ENCODE data around the gene SERP1. TPM values are rescaled to one million over a fixed set of nuclear protein-coding genes. Genes with fewer than 3 reads are reported as not detected.

Gene SERP1
- total RNA-seq, 2 donors from 2014 or later = 212 to 239 TPM

- DNase-seq (ENCODE audit: low spot score) (no peak), ATAC-seq (ENCODE audit: insufficient number of reproducible peaks, low FRiP score, low read depth) (no peak)
- no peaks in the 10 kb centered on the region for H3K36me3 ChIP-seq
- no peak overlapping the region for H3K27ac ChIP-seq
- TF ChIP-seq CTCF (IDR thresholded peaks at IDR 0.05) = no peak
- no peak overlapping the region for H3K4me3 ChIP-seq
- no peaks in the 10 kb centered on the region for H3K27me3 ChIP-seq (replicated peaks; ENCODE audit: insufficient read depth)
- no peaks in the 10 kb centered on the region for H3K4me1 ChIP-seq (ENCODE audit: control insufficient read depth in 1 of 2, low read depth in 2 of 2)
- no peaks in the 10 kb centered on the region for H3K9me3 ChIP-seq
Observed at GRCh38 chr3:150515210-150515609, 31.1 kb downstream of the SERP1 start.

GRCh38 chr3:150511122-150511821 lies 35.0 kb downstream of the SERP1 start:
- Histone ChIP-seq H3K4me3 (no peak overlapping the region), H3K4me1 (ENCODE audit: control insufficient read depth in 1 of 2, low read depth in 2 of 2) (no peaks in the 10 kb centered on the region), H3K36me3 (no peaks in the 10 kb centered on the region), H3K27ac (no peak overlapping the region), H3K27me3 (replicated peaks; ENCODE audit: insufficient read depth) (no peaks in the 10 kb centered on the region), H3K9me3 (no peaks in the 10 kb centered on the region)
- DNase-seq (ENCODE audit: low spot score) (no peak), ATAC-seq (ENCODE audit: insufficient number of reproducible peaks, low FRiP score, low read depth) (no peak)
- no peak for TF ChIP-seq CTCF (IDR thresholded peaks at IDR 0.05)

GRCh38 chr3:150509780-150510179 lies 36.5 kb downstream of the SERP1 start:
- H3K9me3 ChIP-seq = no peaks in the 10 kb centered on the region
- TF ChIP-seq CTCF (IDR thresholded peaks at IDR 0.05) = no peak
- DNase-seq (ENCODE audit: low spot score) = no peak

GRCh38 chr3:150508401-150508800 lies 37.9 kb downstream of the SERP1 start:
- TF ChIP-seq CTCF (IDR thresholded peaks at IDR 0.05) = no peak
- H3K27me3 ChIP-seq (replicated peaks; ENCODE audit: insufficient read depth) = no peaks in the 10 kb centered on the region
- H3K4me3 ChIP-seq = no peak overlapping the region
- DNase-seq (ENCODE audit: low spot score) = no peak
- ATAC-seq (ENCODE audit: insufficient number of reproducible peaks, low FRiP score, low read depth) = no peak
- H3K27ac ChIP-seq = no peak overlapping the region
- no peaks in the 10 kb centered on the region for H3K4me1 ChIP-seq (ENCODE audit: control insufficient read depth in 1 of 2, low read depth in 2 of 2)
- no peaks in the 10 kb centered on the region for H3K36me3 ChIP-seq
- no peaks in the 10 kb centered on the region for H3K9me3 ChIP-seq

More at GRCh38 chr3:150509780-150510179, 36.5 kb downstream of the SERP1 start:
- ATAC-seq (ENCODE audit: insufficient number of reproducible peaks, low FRiP score, low read depth) = no peak
- no peaks in the 10 kb centered on the region for H3K27me3 ChIP-seq (replicated peaks; ENCODE audit: insufficient read depth)
- no peaks in the 10 kb centered on the region for H3K36me3 ChIP-seq
- no peak overlapping the region for H3K4me3 ChIP-seq
- H3K27ac ChIP-seq = no peak overlapping the region
- no peaks in the 10 kb centered on the region for H3K4me1 ChIP-seq (ENCODE audit: control insufficient read depth in 1 of 2, low read depth in 2 of 2)

- no peak for TF ChIP-seq CTCF (IDR thresholded peaks at IDR 0.05)
- no peaks in the 10 kb centered on the region for H3K36me3 ChIP-seq
- no peak for ATAC-seq (ENCODE audit: insufficient number of reproducible peaks, low FRiP score, low read depth)
Observed at GRCh38 chr3:150504483-150504882, 41.8 kb downstream of the SERP1 start.

More at GRCh38 chr3:150504483-150504882, 41.8 kb downstream of the SERP1 start:
- H3K4me1 ChIP-seq (ENCODE audit: control insufficient read depth in 1 of 2, low read depth in 2 of 2) = no peaks in the 10 kb centered on the region
- H3K9me3 ChIP-seq = no peaks in the 10 kb centered on the region
- H3K4me3 ChIP-seq = no peak overlapping the region
- H3K27me3 ChIP-seq (replicated peaks; ENCODE audit: insufficient read depth) = no peaks in the 10 kb centered on the region
- DNase-seq (ENCODE audit: low spot score) = no peak
- H3K27ac ChIP-seq = no peak overlapping the region

Measured in thoracic aorta (tissue), 2 donors.